Stimulated activated CD4-positive, alpha-beta T cell treated with anti-CD3 and anti-CD28 coated beads, TNF-alpha, amount 100 ng/mL, for 48 hours (primary cell): Measurements from ENCODE around the gene MYO5B.

Experiments
- DNase-seq, 3 donors: peaks; one replicate each; pipeline ENCODE4 v3.0.0-alpha.2; 2020; ENCODE audit warnings: low read depth in 3 of 3

MYO5B gene

GRCh38 chr18:50188652-50189051 lies 6.3 kb downstream of the MYO5B start:
- DNase-seq, result no peak

GRCh38 chr18:50187659-50188058 lies 7.3 kb downstream of the MYO5B start:
- DNase-seq, result no peak

DNA sequence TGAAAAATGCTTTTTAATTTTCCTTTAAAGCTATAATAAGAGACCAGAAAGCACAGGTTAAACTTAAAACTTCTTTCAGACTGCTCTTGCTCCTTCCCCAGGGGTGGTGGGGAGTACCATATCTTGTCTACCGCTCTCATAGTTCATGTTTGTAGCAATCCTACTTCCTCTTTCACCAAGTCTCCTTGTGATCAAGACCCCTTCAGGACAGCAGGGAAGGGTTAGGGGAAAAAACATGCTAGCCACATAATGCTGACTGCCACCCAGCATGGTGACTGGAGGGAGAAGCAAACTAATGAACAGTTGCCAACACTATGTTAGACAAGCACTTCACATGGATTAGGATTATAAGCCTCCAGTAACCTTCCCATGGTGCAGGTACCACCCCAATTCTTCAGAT lies 8.6 kb downstream of the MYO5B start:
- DNase-seq, result no peak

DNA sequence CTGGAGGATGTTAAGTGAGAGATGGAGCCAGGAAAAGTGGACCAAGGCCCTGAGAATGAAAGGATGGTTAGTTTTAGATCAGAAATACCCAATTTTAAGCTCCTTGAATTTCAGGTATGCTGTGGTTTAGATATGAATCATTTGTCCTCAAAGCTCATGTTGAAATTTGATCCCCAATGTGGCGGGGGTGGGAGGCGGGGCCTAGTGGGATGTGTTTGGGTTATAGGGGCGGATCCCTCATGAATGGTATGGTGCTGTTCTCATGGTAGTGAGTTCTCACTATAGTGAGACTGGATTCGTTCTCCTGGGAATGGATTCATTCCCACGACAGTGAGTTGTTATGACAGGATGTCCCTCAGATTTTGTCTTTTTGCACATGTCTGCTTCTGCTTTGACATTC lies 11.4 kb downstream of the MYO5B start:
- DNase-seq, result no peak

DNA sequence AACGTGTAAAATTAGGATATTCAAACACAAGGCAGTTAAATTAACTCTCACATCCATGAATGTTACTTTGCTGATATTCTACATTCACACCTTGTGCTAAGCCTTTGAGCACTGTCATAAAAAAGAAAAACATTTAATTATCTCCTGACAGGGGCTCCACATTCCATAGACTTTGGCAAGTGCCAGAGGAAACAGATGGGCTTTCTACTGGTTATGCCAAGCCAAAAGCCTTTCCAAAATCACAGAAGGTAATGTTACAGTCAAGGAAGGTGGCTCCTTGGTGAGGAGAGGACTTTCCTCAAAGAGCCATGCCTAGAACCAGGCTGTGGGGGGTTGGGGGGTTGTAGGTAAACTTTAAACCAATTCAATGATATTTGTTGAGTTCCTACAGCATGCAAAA lies 12.4 kb downstream of the MYO5B start:
- DNase-seq, result no peak

DNA sequence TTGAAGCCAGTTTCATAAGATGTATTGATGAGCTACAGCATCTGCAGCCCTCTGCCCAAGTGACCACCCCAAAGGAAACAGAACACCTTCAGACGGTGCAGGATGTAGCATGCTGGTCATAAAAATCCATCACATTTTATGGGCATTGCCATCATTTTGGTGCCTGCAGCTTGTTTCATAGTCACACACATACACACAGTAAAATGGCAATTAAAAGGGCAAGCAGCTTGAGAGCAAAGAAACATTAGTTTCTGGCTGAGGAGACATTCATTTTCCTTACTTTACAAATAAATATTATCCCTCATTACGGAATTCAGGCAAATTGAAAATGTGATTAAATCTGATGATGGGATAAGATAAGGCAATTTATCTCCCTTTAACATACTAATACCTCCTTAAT lies 13.4 kb downstream of the MYO5B start:
- DNase-seq, result no peak

DNA sequence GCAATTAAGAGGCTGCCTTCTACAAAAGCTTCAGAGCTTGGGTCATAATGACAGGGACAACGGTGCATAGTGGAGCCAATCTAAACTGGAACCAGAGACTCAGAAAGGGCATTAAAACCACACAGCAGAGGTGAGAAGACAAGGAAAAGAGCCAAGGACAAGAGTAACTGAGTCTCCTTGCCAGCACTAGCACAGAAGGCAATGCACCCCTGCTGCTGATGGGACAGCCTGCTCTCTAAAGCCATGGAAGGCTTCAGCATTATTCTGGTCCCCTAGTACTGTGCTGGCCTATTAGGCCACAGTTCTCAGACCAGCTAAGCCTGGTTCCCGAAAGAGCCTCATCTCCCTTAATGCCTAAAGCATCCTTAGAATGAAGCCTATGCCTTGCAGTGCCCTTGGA lies 15.5 kb downstream of the MYO5B start:
- DNase-seq, result no peak

DNA sequence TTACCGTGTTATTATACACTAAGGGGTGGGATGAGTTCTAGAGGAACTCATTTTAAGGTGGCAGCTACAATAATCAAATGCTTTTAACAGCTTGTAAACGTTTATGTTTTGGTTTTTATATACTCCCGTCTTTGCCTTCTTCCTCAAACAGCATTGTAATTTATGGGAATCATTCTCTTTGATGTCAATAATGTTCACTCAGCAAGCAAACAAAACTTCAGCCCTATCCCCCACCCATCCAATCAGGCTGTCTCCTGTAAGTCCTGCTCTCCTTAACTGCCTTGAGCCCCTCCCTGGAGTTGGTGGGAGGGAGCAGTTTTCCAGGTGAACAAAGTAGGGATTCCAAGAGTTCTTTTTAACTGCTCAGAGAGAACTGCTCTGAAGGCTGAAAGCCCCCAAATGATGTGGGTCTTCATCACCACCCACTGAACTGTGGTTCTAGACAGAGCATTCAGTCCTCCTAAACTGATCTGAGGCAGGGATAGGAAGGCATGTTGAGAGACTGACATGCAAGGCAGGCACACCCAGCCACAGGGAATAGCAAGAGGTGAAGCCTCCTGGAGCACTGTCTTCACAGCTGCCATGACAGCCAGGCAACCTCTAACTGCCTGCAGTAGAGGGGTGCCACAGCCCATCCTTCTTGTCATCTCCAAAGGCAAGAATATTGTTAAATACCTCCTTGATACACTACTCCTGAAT lies 17.5 kb downstream of the MYO5B start:
- DNase-seq, result no peak

GRCh38 chr18:50172367-50172766 lies 22.6 kb downstream of the MYO5B start:
- no peak for DNase-seq

- DNase-seq, result no peak
Observed at GRCh38 chr18:50171406-50171805, 23.5 kb downstream of the MYO5B start.

DNA sequence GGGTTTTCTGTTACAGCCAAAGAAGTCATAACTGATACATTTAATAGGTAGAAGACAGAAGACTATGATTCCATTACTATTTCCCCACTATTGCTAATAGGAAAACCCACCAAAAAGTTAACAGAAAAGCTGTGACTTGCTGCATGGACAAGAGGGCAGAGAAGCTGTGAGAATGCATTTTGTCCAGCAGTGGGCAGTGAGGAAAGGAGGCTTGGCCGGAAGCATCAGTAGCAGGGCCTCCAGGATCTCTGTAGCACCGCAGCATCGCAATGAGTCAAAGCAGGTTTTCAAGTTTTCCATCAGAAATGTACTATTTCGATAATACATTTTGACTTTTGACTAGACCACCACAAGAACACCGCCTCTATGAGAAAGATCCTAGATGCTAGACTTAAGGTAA lies 24.9 kb downstream of the MYO5B start:
- no peak for DNase-seq

- no peak for DNase-seq
Observed at GRCh38 chr18:50169149-50169548, 25.8 kb downstream of the MYO5B start.

DNA sequence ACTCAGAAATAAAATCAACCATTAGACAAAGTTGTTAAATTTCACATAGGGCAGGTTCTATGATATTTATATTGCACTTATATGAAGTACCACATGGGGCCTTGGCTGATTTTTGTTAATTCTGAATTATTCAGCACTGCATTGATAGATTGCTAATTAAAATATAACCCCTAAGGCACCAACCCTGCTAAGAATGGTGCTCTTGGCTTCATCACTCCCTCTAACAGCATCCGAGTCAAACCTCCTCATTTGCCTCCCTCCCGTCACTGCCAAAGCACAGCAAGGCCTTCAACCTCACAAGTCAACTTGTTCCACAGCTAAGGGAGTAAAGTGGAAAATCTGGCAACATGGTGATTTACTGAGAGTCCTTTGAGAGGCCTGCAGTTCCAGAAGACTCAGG lies 27.0 kb downstream of the MYO5B start:
- no peak for DNase-seq

GRCh38 chr18:50166901-50167300 lies 28.0 kb downstream of the MYO5B start:
- DNase-seq, result no peak

DNA sequence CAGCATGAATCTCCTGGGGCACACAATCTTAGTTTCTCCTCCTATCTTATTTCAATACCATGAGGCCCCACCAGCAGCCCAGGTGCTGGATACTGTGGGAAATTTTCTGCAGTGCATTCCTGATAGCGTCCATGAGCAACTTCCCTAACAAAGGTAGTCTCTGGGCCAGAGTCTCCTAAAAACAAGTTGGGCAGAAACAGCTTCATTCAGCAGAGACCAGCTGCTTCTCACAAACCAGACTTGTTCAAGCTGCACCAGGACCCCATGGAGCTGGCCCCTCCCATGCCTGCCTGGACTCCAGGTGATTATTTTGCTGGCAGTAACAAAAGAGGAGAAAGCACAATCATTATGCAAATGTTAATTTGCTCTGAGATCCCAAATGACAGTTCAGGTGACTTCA lies 31.4 kb downstream of the MYO5B start:
- no peak for DNase-seq

- no peak for DNase-seq
Observed at GRCh38 chr18:50162486-50163304, 32.3 kb downstream of the MYO5B start.

DNA sequence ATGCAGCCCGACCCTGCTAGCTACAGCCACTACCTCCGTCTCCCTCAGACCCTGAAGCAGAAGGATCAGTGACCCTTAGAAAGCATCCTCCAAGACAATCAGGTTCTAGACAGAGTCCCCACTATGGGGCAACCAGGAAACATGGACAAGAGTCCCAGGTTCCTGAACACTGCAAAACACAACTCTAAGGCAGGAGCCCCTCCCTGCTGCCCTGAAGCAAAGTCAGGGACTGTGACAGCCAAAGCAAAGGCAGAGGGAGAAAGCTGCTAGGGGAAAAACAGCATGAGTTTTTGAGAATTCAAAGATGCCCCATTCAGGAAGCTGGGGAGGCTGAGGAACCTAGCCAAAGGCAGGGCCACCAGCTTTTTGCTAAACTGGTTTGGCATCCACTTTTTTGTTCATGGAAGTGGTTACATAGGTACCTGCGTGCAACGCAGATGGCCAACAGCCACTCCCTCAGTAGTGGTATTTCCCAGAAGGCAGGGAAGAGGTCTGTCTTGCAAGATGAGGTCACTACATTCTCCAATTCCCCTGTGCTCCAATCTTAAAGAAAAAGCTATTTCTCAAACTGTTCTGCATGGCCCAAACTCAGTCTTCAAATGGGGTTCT lies 33.2 kb downstream of the MYO5B start:
- DNase-seq, result no peak

- no peak for DNase-seq
Observed at GRCh38 chr18:50159654-50160046, 35.3 kb downstream of the MYO5B start.

DNA sequence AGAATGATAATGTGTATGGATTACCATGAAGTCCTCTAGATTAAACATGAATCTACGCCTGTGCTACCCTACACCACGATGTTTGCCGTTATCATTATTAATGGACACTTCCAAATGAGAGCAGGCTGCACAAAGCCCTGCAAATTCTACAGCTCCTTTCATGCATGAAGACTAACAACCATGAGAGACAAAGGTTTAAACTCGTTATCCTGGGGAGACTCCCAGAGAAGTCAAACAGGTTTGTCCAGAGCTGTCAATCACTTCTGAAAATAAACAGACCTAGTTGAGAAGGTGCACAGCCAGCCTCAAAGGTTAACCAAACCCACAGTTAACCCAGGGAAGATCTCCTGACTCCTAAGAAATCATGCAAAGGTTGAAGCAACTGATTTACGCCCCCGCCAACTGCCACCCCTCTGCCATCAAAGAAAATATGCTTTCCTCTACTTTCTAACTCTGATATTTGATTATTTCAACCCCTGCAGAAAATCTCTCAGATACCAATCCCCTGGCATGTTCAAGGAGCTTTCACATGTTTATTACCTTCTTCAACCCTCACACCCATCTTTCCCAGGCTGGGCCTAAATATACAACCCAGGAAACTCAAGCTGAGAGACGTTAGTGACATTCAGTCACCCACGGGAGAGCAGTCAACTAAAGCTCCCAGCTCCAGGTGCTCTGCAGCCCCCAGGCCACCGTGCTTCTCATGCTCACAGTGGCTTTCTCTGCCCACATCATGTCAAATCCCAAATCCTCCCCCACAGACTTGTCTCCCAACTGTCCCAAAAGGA lies 35.9 kb downstream of the MYO5B start:
- DNase-seq, result no peak

DNA sequence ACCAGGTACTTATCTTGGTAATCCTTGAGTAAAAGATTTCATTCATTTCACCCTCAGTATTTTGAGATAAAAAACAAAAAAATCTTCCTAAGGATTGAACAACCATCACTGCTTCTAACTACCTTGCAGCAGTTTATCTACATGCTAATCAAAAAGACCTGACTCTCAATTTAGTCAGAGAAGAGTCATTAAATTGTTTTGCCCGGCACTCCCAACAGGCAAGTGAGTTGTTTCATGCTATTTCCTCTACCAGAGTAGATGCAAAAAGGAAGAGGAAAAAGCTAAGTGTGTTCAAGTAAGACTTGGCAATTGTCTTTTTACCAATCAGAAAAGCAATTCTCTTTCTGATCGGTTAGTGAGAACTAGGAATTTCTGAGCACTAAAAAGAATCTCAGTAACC lies 39.5 kb downstream of the MYO5B start:
- no peak for DNase-seq

DNA sequence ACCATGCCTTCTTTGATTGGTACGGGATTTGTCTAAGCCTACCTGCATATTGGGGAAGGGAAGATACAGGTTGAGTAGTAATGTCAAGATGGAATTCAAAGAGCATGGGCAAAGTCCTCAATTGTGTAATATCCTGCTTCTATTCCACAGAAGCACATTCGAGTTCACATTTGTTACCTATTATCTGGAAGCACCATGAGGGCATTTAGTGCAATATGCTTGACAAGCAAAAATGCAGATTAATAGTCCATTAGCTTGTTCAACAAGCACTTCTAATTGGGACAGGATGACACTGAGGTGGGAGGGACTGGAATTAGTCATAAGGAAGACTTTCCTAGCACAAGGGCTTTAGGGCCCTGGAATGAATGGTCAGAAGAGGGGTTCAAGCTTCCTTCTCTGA lies 40.5 kb downstream of the MYO5B start:
- no peak for DNase-seq

GRCh38 chr18:50152900-50153299 lies 42.0 kb downstream of the MYO5B start:
- no peak for DNase-seq
